ENCODE results near the gene TTC39A. TPM values are rescaled to one million over a fixed set of nuclear protein-coding genes. Genes with fewer than 3 reads are reported as not detected.

The TTC39A gene
- total RNA-seq, 2 experiments from 2014 or later, result not detected

DNA sequence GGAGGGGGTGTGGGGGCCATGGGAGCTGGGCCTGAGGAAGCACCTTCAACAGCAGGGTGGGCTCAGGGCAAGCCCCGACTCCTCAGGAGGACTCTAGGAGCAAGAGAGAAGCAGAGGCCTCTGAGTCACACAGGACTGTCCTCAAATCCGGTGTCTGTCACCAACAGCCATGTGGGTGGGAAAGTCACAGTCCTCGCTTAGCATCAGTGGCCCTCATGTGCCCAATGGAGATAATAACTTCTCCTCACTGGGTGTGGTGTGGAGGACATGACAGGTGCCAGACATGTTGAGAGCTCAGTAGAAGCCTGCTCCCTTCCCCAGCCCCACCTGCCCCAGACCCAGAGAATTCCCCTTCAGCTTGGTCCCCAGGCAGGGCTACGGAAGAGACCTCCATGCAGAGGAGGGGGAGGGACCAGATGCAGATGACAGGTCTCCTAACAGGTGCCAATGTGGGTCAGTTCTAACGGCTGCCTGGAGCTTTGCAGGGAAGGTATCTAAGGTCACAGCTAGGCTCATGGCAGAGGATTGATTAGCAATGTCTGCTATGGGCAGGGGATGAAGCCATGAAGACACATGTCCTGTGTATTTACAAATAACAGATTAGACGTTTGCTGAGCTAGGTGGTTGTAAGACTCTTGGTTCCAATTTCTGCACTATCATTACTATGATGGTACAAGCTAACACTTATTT lies 30.2 kb downstream of the TTC39A start:
- Mint-ChIP-seq H3K4me3 (no peak overlapping the region), H3K27me3 (no peaks in the 10 kb centered on the region), H3K4me1 (peaks cover 31% of the 10 kb centered on the region), H3K9me3 (no peaks in the 10 kb centered on the region), H3K27ac (no peak overlapping the region), H3K36me3 (no peaks in the 10 kb centered on the region)
- DNase-seq, result no peak

GRCh38 chr1:51299185-51299885 lies 31.0 kb downstream of the TTC39A start:
- no peak overlapping the region for H3K4me3 Mint-ChIP-seq

GRCh38 chr1:51298322-51298705 lies 32.0 kb downstream of the TTC39A start:
- Mint-ChIP-seq H3K9me3 (no peaks in the 10 kb centered on the region), H3K4me3 (no peak overlapping the region), H3K27me3 (no peaks in the 10 kb centered on the region), H3K36me3 (no peaks in the 10 kb centered on the region), H3K4me1 (peaks cover 20% of the 10 kb centered on the region), H3K27ac (no peak overlapping the region)
- no peak for DNase-seq

More at GRCh38 chr1:51299185-51299885, 31.0 kb downstream of the TTC39A start:
- no peak for DNase-seq
- H3K36me3 Mint-ChIP-seq, result no peaks in the 10 kb centered on the region
- no peaks in the 10 kb centered on the region for H3K9me3 Mint-ChIP-seq
- H3K27me3 Mint-ChIP-seq, result no peaks in the 10 kb centered on the region
- H3K27ac Mint-ChIP-seq, result no peak overlapping the region
- H3K4me1 Mint-ChIP-seq, result peaks cover 29% of the 10 kb centered on the region

- Mint-ChIP-seq H3K36me3 (no peaks in the 10 kb centered on the region), H3K27ac (no peak overlapping the region), H3K4me3 (peak overlapping the region; percentile 12), H3K9me3 (no peaks in the 10 kb centered on the region), H3K27me3 (no peaks in the 10 kb centered on the region), H3K4me1 (peaks cover 20% of the 10 kb centered on the region)
- DNase-seq, result no peak
Observed at GRCh38 chr1:51297401-51298321, 32.7 kb downstream of the TTC39A start.

DNA sequence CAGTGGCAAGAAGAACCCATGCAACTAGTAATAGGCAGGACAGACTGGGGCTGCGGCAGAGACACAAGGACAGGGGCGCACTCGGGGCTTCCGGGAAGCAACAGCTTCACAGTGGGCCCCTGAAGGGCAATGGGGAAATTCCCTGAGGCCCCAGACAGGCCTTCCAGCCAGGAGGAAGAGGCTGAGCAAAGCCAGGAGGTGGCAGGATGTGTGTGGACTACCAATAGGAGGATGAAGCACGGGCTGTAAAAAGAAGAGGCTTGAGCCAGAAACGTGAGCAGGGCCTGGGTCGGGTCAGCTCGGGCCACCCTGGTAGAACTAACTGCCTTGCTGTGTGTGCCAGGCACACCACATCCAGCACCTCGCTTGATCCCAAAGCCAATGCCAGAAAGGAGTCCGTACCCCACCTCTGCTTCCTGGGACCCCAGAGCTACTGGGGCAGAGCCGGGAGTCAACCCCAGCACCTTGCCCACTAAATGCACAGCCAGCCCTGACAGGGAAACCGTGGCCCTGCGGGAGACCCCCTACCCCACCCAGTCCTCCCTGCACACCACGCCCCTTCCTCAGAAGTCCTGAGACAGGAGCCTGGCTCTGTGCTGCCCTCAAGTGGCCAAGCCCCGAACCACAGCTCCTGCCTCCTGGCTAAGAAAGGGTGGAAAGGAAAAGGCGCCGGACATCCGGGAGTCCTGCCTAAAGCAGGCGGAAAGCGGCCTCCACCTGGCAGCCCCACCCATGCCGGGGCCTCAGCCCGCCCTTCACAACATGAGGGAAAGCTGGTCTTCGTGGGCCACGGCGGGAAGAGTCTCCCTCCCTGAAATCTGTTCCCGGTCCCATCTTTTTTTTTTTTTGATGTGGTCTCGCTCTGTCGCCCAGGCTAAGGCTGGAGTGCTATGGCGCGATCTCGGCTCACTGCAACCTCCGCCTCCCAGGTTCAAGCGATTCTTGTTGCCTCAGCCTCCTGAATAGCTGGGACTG lies 33.7 kb downstream of the TTC39A start:
- Mint-ChIP-seq H3K27me3 (no peaks in the 10 kb centered on the region), H3K4me3 (peak overlapping the region; percentile 64), H3K36me3 (no peaks in the 10 kb centered on the region), H3K4me1 (peaks cover 18% of the 10 kb centered on the region), H3K9me3 (no peaks in the 10 kb centered on the region), H3K27ac (peak overlapping the region; percentile 61)
- peak; percentile 79 for DNase-seq

GRCh38 chr1:51295926-51296325 lies 34.4 kb downstream of the TTC39A start:
- Mint-ChIP-seq H3K4me3 (no peak overlapping the region), H3K9me3 (no peaks in the 10 kb centered on the region)

GRCh38 chr1:51294566-51295184 lies 35.7 kb downstream of the TTC39A start:
- Mint-ChIP-seq H3K4me1 (peaks cover 11% of the 10 kb centered on the region), H3K27ac (no peak overlapping the region), H3K36me3 (no peaks in the 10 kb centered on the region), H3K9me3 (no peaks in the 10 kb centered on the region), H3K4me3 (no peak overlapping the region), H3K27me3 (no peaks in the 10 kb centered on the region)
- DNase-seq, result no peak

More at GRCh38 chr1:51295926-51296325, 34.4 kb downstream of the TTC39A start:
- H3K4me1 Mint-ChIP-seq, result peaks cover 15% of the 10 kb centered on the region
- H3K36me3 Mint-ChIP-seq, result no peaks in the 10 kb centered on the region
- H3K27ac Mint-ChIP-seq, result no peak overlapping the region
- no peaks in the 10 kb centered on the region for H3K27me3 Mint-ChIP-seq
- DNase-seq, result no peak

DNA sequence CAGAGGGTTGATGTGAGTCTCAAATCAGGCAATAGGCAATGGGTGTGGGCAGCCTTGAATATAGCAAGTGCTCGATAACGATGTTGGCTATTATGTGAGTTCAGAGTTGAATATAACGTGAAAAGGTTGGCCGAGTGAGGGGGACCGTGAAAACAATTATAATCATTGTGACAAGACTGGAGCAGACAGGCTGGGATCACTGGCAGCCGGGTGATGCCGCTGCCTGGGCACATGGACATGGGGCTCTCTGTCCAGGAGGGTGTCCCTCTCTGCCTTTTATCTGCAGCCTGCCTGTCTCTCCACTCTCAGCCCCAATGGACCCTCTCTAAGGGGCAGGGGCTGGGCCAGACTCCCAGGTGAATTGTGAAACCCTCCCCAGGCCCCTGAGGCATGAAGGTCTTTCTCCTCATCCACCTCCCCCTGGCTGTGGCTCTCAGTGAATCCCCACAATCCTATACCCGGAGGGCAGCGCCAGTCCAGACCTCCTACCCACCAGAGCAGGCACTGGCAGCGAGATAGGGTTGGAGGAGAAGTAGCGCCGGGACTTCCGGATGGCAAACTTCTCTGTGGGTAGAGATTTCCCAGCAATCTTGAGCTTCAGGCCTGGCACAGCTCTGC lies 36.4 kb downstream of the TTC39A start:
- H3K36me3 Mint-ChIP-seq, result no peaks in the 10 kb centered on the region
- peaks cover 11% of the 10 kb centered on the region for H3K4me1 Mint-ChIP-seq
- no peaks in the 10 kb centered on the region for H3K27me3 Mint-ChIP-seq
- no peak overlapping the region for H3K4me3 Mint-ChIP-seq
- no peak overlapping the region for H3K27ac Mint-ChIP-seq
- H3K9me3 Mint-ChIP-seq, result no peaks in the 10 kb centered on the region
- DNase-seq, result no peak

GRCh38 chr1:51290489-51290847 lies 39.9 kb downstream of the TTC39A start:
- Mint-ChIP-seq H3K4me3 (no peak overlapping the region), H3K36me3 (no peaks in the 10 kb centered on the region), H3K4me1 (peaks cover 5% of the 10 kb centered on the region), H3K27me3 (no peaks in the 10 kb centered on the region), H3K27ac (no peak overlapping the region), H3K9me3 (no peaks in the 10 kb centered on the region)
- no peak for DNase-seq

DNA sequence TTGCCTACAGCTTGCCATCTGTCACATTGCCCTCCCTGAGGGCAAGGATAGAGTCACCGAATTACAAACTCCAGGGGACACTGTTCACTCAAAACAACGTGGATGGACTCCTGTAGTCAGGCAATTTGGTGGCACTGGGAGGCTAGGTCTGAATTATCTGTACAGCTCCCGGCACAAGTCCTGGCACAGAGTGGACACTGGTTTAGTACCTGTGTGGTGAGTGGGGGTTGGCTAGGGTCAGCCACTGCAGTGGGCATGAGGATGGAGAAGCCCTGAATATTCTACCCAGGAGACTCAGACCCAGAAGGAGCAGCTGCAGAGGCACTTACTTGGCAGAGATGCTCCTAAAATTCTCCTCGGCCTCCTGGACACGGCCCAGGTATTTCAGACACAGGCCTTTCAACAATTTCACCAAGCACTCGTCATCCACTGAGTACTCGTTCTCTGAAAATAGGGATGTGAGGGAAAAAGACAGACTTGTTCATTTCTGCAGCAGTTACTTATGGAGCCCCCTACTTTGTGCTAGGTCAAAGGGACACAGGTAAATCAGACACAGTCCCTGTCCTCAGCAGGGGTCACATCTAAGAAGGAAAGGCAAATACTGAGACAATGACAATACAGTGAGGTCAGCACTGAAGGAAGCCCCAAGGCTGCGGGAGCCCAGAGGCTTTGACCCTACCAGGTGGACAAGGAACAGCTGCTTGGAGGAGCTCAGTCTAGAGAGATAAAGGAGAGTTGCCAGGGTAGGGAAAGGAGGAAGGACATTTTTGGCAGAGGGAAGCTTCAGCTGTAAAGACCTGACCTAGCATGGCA lies 40.5 kb downstream of the TTC39A start:
- peaks cover 6% of the 10 kb centered on the region for H3K4me1 Mint-ChIP-seq
- no peaks in the 10 kb centered on the region for H3K36me3 Mint-ChIP-seq
- no peak overlapping the region for H3K27ac Mint-ChIP-seq
- no peaks in the 10 kb centered on the region for H3K9me3 Mint-ChIP-seq
- H3K27me3 Mint-ChIP-seq, result no peaks in the 10 kb centered on the region
- DNase-seq, result no peak
- H3K4me3 Mint-ChIP-seq, result no peak overlapping the region

GRCh38 chr1:51288578-51288977 lies 41.8 kb downstream of the TTC39A start:
- Mint-ChIP-seq H3K36me3 (no peaks in the 10 kb centered on the region), H3K4me1 (peaks cover 12% of the 10 kb centered on the region), H3K9me3 (no peaks in the 10 kb centered on the region), H3K27ac (no peak overlapping the region), H3K27me3 (no peaks in the 10 kb centered on the region), H3K4me3 (no peak overlapping the region)
- DNase-seq, result no peak

- no peak for DNase-seq
- Mint-ChIP-seq H3K4me3 (no peak overlapping the region), H3K27ac (no peak overlapping the region), H3K4me1 (peaks cover 12% of the 10 kb centered on the region), H3K36me3 (no peaks in the 10 kb centered on the region), H3K27me3 (no peaks in the 10 kb centered on the region), H3K9me3 (no peaks in the 10 kb centered on the region)
Observed at GRCh38 chr1:51287966-51288365, 42.4 kb downstream of the TTC39A start.

GRCh38 chr1:51285055-51285454 lies 45.3 kb downstream of the TTC39A start:
- Mint-ChIP-seq H3K4me3 (no peak overlapping the region), H3K27me3 (no peaks in the 10 kb centered on the region), H3K27ac (peak overlapping the region; percentile 48), H3K9me3 (no peaks in the 10 kb centered on the region), H3K36me3 (no peaks in the 10 kb centered on the region), H3K4me1 (peaks cover 14% of the 10 kb centered on the region)
- DNase-seq, result no peak

Data from activated naive CD8-positive, alpha-beta T cell treated with anti-CD3 and anti-CD28 coated beads for 36 hours (primary cell).